OCI-LY1 (cell line): ENCODE data around the gene LNX1.

ENCODE experiments used
- H2AFZ ChIP-seq: fragments of 200-600 bp; sonication (generic), shearing (Covaris generic); 2 replicates; pipeline ENCODE4 v1.6.0; 2014; ENCODE audit warnings: antibody characterized with exemption, mild to moderate bottlenecking, low read length
- H3F3A ChIP-seq: fragments of 200-600 bp; sonication (generic), shearing (Covaris generic); 2 replicates; pipeline ENCODE4 v1.6.0; 2014; ENCODE audit warnings: mild to moderate bottlenecking, antibody characterized with exemption, low read length, moderate library complexity; ENCODE audit not compliant: insufficient read depth
- H3K27ac ChIP-seq: fragments of 200-600 bp; sonication (generic); 2 replicates; pipeline ENCODE4 v1.5.1; 2014; ENCODE audit warnings: low read length, mixed run types, mild to moderate bottlenecking, low read depth; ENCODE audit not compliant: poor library complexity, severe bottlenecking
- H3K27me3 ChIP-seq: fragments of 200-600 bp; sonication (generic); 2 replicates; pipeline ENCODE4 v1.6.0; 2014; ENCODE audit warnings: antibody characterized with exemption, mild to moderate bottlenecking, low read length, moderate library complexity; ENCODE audit not compliant: insufficient read depth
- H3K36me3 ChIP-seq: fragments of 200-600 bp; sonication (generic); 2 replicates; pipeline ENCODE4 v1.6.1; 2014; ENCODE audit warnings: mild to moderate bottlenecking, antibody characterized with exemption, low read length, moderate library complexity, mixed read lengths; ENCODE audit not compliant: insufficient read depth
- H3K4me1 ChIP-seq: fragments of 200-600 bp; sonication (generic); 2 replicates; pipeline ENCODE4 v1.5.1; 2014; ENCODE audit warnings: mild to moderate bottlenecking, low read length, moderate library complexity; ENCODE audit not compliant: insufficient read depth, severe bottlenecking
- H3K4me2 ChIP-seq: fragments of 200-600 bp; sonication (generic), shearing (Covaris generic); 2 replicates; pipeline ENCODE4 v1.6.1; 2014; ENCODE audit warnings: low read length
- H3K4me3 ChIP-seq: fragments of 200-600 bp; sonication (generic); 2 replicates; pipeline ENCODE4 v1.5.1; 2014; ENCODE audit warnings: low read length, low read depth, mild to moderate bottlenecking, mixed read lengths; ENCODE audit not compliant: poor library complexity, severe bottlenecking
- H3K79me2 ChIP-seq: fragments of 200-600 bp; shearing (Covaris generic); 2 replicates; pipeline ENCODE4 v1.6.1; 2016; ENCODE audit warnings: mixed run types, low read length, mixed read lengths; ENCODE audit not compliant: insufficient read depth
- H3K9ac ChIP-seq: fragments of 200-600 bp; sonication (generic), shearing (Covaris generic); 2 replicates; pipeline ENCODE4 v1.6.1; 2014; ENCODE audit warnings: mild to moderate bottlenecking, low read length, mixed read lengths
- H3K9me2 ChIP-seq: fragments of 200-600 bp; sonication (generic), shearing (Covaris generic); 2 replicates; pipeline ENCODE4 v1.6.1; 2014; ENCODE audit warnings: low read depth, mild to moderate bottlenecking, low read length, mixed read lengths
- H3K9me3 ChIP-seq: fragments of 200-600 bp; shearing (Covaris generic); 2 replicates; pipeline ENCODE4 v1.6.1; 2014; ENCODE audit warnings: low read length, mixed read lengths
- H4K20me1 ChIP-seq: fragments of 200-600 bp; sonication (generic), shearing (Covaris generic); 2 replicates; pipeline ENCODE4 v1.6.0; 2016; ENCODE audit warnings: mild to moderate bottlenecking, low read length; ENCODE audit not compliant: insufficient read depth
- EZH2 ChIP-seq: fragments of 200-600 bp; sonication (generic), shearing (Covaris generic); IDR thresholded peaks from 2 replicates; pipeline ENCODE4 v1.8.0; 2017; ENCODE audit warnings: borderline replicate concordance, mixed run types, mild to moderate bottlenecking, antibody characterized with exemption, low read length, moderate library complexity, mixed read lengths
- TF ChIP-seq, protein P1 (sequence below): fragments of 200-600 bp; sonication (generic), shearing (Covaris generic); IDR thresholded peaks from 2 replicates; pipeline ENCODE4 v1.5.1; 2017; ENCODE audit warnings: mild to moderate bottlenecking, antibody characterized with exemption, low read length, moderate library complexity, mixed read lengths

Gene LNX1

DNA sequence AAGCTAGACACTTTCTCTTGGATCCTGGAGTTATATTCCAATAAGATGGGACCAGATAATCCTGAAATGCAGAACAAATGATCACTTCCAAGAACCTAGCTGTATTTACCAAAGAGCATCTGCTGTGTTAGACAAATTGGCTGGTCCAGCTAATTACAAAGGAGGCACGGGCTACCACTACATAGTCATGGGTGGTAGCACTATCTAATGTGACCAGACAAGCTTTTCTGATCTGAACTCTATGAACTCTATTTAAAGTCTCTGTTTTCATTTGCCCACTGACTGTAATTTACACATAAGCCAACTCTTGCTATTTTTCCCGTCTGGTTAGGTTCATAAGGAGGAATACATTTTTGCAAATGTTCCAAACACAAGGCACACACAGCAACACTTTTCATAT, 34.6 kb downstream of the LNX1 start:
- no peak overlapping the region for H3K9ac ChIP-seq
- H3F3A ChIP-seq: no peaks in the 10 kb centered on the region
- H3K27ac ChIP-seq: no peak overlapping the region
- H3K79me2 ChIP-seq: no peaks in the 10 kb centered on the region
- H3K27me3 ChIP-seq: no peaks in the 10 kb centered on the region
- no peak overlapping the region for H3K4me3 ChIP-seq
- H3K9me2 ChIP-seq: no peaks in the 10 kb centered on the region
- no peak overlapping the region for H2AFZ ChIP-seq
- H4K20me1 ChIP-seq: no peaks in the 10 kb centered on the region
- no peaks in the 10 kb centered on the region for H3K36me3 ChIP-seq
- H3K4me1 ChIP-seq: no peaks in the 10 kb centered on the region
- H3K4me2 ChIP-seq: no peak overlapping the region
- no peak for TF ChIP-seq EZH2
- TF ChIP-seq, protein P1, sequence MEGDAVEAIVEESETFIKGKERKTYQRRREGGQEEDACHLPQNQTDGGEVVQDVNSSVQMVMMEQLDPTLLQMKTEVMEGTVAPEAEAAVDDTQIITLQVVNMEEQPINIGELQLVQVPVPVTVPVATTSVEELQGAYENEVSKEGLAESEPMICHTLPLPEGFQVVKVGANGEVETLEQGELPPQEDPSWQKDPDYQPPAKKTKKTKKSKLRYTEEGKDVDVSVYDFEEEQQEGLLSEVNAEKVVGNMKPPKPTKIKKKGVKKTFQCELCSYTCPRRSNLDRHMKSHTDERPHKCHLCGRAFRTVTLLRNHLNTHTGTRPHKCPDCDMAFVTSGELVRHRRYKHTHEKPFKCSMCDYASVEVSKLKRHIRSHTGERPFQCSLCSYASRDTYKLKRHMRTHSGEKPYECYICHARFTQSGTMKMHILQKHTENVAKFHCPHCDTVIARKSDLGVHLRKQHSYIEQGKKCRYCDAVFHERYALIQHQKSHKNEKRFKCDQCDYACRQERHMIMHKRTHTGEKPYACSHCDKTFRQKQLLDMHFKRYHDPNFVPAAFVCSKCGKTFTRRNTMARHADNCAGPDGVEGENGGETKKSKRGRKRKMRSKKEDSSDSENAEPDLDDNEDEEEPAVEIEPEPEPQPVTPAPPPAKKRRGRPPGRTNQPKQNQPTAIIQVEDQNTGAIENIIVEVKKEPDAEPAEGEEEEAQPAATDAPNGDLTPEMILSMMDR: no peak
- H3K9me3 ChIP-seq: no peaks in the 10 kb centered on the region

GRCh38 chr4:53553486-53554210, 37.6 kb downstream of the LNX1 start:
- H3K79me2 ChIP-seq: no peaks in the 10 kb centered on the region
- TF ChIP-seq EZH2: no peak
- TF ChIP-seq, protein P1: no peak
- no peak overlapping the region for H3K9ac ChIP-seq
- no peaks in the 10 kb centered on the region for H3K27me3 ChIP-seq
- no peaks in the 10 kb centered on the region for H3K9me3 ChIP-seq
- no peak overlapping the region for H3K27ac ChIP-seq
- H3K4me3 ChIP-seq: no peak overlapping the region
- H2AFZ ChIP-seq: no peak overlapping the region
- H3K9me2 ChIP-seq: no peaks in the 10 kb centered on the region
- H3K36me3 ChIP-seq: no peaks in the 10 kb centered on the region
- H3F3A ChIP-seq: no peaks in the 10 kb centered on the region
- no peaks in the 10 kb centered on the region for H3K4me1 ChIP-seq
- H3K4me2 ChIP-seq: no peak overlapping the region
- no peaks in the 10 kb centered on the region for H4K20me1 ChIP-seq

DNA sequence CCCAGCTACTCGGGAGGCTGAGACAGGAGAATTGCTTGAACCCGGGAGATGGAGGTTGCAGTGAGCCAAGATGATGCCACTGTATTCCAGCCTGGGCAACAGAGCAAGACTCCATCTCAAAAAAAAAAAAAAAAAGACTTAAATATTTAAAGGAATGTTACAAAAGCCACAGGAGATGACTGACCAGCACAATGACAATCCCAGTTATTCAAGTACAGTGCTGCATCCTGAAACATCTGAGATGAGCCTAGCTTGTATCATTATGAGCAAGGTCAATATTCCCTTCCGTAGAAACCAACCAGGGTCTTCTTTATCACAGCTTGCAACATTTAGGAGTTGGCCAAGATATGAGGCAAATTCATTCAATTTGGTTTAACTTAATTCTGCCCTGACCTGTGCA, 38.6 kb downstream of the LNX1 start:
- Histone ChIP-seq H3K9me3 (no peaks in the 10 kb centered on the region), H3K9me2 (no peaks in the 10 kb centered on the region), H3F3A (no peaks in the 10 kb centered on the region), H3K27ac (no peak overlapping the region), H3K9ac (no peak overlapping the region), H4K20me1 (no peaks in the 10 kb centered on the region), H3K79me2 (no peaks in the 10 kb centered on the region), H3K4me3 (no peak overlapping the region), H3K27me3 (no peaks in the 10 kb centered on the region), H3K4me1 (no peaks in the 10 kb centered on the region), H2AFZ (no peak overlapping the region), H3K4me2 (no peak overlapping the region), H3K36me3 (no peaks in the 10 kb centered on the region)
- no peak for TF ChIP-seq EZH2
- TF ChIP-seq, protein P1: no peak
